NT2/D1 (cell line): ENCODE measurements around the gene CNGA1.

Experiments
- YY1 ChIP-seq: IDR thresholded peaks from 2 replicates; pipeline ENCODE4 v1.6.1; 2011; ENCODE audit not compliant: insufficient read length, insufficient read depth
- ZNF274 ChIP-seq: IDR thresholded peaks from 2 replicates; pipeline ENCODE4 v1.6.1; 2011; ENCODE audit warnings: mild to moderate bottlenecking, low read depth, low read length

DNA sequence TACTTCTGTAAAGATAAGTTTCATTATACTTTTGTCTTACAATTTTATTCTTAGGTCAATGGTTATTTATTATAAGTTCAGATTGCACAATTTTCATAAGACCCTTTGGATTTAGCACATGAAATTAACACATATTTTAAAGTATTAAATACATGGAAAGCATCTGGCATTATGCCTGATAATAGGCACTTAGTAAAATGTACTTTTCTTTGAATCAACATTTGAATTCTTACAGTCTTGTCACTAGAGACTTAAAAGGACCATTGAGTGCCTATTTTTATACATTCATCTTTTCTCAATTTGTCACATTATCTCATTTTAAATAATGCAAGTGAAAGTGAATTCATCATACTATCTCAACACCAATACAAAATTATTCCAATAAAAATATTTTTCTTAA is 23.1 kb upstream of the CNGA1 start:
- TF ChIP-seq ZNF274 (no peak), YY1 (no peak)
